ENCODE results near the gene ARHGAP22. TPM values are rescaled to one million over a fixed set of nuclear protein-coding genes. Genes with fewer than 3 reads are reported as not detected.

Gene ARHGAP22
- total RNA-seq, 1 experiment from 2014 or later, result 9.9 TPM

DNA sequence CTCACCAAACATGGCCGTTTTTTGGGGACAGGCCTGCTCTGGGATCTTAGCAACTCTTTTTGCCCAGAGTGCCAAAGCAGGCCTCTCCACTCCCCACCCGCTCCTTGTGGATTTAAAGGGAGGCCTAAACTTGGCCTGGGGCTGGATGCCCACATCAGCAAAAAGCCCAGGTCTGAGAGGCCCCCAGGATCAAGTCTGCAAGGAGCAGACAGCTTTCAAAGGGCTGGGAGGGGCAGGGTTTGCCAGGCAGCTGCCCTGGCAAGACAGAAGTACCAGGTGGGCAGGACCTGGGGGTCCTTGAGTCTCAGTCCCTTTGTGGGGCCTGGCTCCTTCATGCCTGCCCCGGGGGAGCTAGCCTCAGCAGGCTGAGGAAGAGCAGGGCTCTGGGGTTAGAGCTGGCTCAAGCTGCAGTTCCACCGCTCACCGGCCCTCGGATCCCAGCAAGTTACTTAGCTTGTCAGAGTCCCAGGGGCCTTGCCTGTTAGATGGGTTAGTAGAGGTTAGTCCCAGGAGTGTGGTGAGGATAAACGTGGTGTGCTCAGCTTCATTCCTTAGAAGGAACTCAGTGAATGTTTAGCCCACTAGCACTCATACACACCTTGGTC is 56.2 kb downstream of the ARHGAP22 start:
- Histone ChIP-seq H3K4me3 (replicated peaks in 1 of 2; ENCODE audit: low read depth in 1 of 2, low read length in 2 of 2) (no peak overlapping the region), H3K4me1 (ENCODE audit: control insufficient read depth in 1 of 2, insufficient read depth in 2 of 2, low read length in 2 of 2) (no peaks in the 10 kb centered on the region), H3K79me2 (ENCODE audit: insufficient read depth, low read length) (no peaks in the 10 kb centered on the region), H2AFZ (ENCODE audit: low read depth, low read length, poor library complexity, severe bottlenecking) (no peak overlapping the region), H3K9ac (ENCODE audit: low read length) (no peak overlapping the region), H4K20me1 (ENCODE audit: insufficient read depth) (no peaks in the 10 kb centered on the region), H3K4me2 (ENCODE audit: low read length) (no peak overlapping the region), H3K9me2 (ENCODE audit: insufficient read depth) (no peaks in the 10 kb centered on the region), H3K27ac (ENCODE audit: low read depth, low read length) (no peak overlapping the region), H3K36me3 (ENCODE audit: control insufficient read depth in 1 of 2, insufficient read depth in 2 of 2, low read length in 2 of 2) (no peaks in the 10 kb centered on the region), H3K9me3 (ENCODE audit: control insufficient read depth in 1 of 2, insufficient read depth in 1 of 2, low read depth in 1 of 2, low read length in 2 of 2) (no peaks in the 10 kb centered on the region), H3K27me3 (ENCODE audit: insufficient read depth, low read length) (no peaks in the 10 kb centered on the region)
- BruUV-seq (replicated peaks), result no TSS peak
- intact Hi-C loops (cut with micrococcal nuclease), result no loop called here
- ChIA-PET CTCF (interaction anchor here (1.3 to 6.9 kb wide), 2 partner anchors 107 to 110 kb away, joined by 4 to 86 read pairs; no protein-coding TSS in a partner anchor), POLR2A (no interaction called here), RAD21 (ENCODE audit: low non-redundant PET in 1 of 2, low total read pairs in 2 of 2, uncharacterized antibody in 2 of 2, unreplicated experiment in 2 of 2) (no interaction called here)
- TF ChIP-seq, protein P1, sequence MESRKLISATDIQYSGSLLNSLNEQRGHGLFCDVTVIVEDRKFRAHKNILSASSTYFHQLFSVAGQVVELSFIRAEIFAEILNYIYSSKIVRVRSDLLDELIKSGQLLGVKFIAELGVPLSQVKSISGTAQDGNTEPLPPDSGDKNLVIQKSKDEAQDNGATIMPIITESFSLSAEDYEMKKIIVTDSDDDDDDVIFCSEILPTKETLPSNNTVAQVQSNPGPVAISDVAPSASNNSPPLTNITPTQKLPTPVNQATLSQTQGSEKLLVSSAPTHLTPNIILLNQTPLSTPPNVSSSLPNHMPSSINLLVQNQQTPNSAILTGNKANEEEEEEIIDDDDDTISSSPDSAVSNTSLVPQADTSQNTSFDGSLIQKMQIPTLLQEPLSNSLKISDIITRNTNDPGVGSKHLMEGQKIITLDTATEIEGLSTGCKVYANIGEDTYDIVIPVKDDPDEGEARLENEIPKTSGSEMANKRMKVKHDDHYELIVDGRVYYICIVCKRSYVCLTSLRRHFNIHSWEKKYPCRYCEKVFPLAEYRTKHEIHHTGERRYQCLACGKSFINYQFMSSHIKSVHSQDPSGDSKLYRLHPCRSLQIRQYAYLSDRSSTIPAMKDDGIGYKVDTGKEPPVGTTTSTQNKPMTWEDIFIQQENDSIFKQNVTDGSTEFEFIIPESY (IDR thresholded peaks at IDR 0.05; ENCODE audit: extremely low read depth, insufficient replicate concordance, low read length), result no peak
- TF ChIP-seq POLR2A (IDR thresholded peaks at IDR 0.05; ENCODE audit: borderline replicate concordance, extremely low read depth, insufficient read depth, insufficient read length) (no peak), JUND (IDR thresholded peaks at IDR 0.05) (no peak), ELF1 (IDR thresholded peaks at IDR 0.05; ENCODE audit: borderline replicate concordance, low read depth) (no peak), YY1 (IDR thresholded peaks at IDR 0.05; ENCODE audit: extremely low read depth, insufficient replicate concordance, low read depth, low read length) (no peak), EZH2phosphoT487 (IDR thresholded peaks at IDR 0.05; ENCODE audit: borderline replicate concordance) (no peak), CBX3 (IDR thresholded peaks at IDR 0.05; ENCODE audit: low read depth) (no peak), ZFX (IDR thresholded peaks at IDR 0.05) (no peak), CEBPB (IDR thresholded peaks at IDR 0.05; ENCODE audit: low read depth) (no peak), ZNF274 (IDR thresholded peaks at IDR 0.05; ENCODE audit: low read depth, low read length) (no peak), FOSL1 (IDR thresholded peaks at IDR 0.05; ENCODE audit: low read depth) (no peak)
- TF ChIP-seq, protein P2, sequence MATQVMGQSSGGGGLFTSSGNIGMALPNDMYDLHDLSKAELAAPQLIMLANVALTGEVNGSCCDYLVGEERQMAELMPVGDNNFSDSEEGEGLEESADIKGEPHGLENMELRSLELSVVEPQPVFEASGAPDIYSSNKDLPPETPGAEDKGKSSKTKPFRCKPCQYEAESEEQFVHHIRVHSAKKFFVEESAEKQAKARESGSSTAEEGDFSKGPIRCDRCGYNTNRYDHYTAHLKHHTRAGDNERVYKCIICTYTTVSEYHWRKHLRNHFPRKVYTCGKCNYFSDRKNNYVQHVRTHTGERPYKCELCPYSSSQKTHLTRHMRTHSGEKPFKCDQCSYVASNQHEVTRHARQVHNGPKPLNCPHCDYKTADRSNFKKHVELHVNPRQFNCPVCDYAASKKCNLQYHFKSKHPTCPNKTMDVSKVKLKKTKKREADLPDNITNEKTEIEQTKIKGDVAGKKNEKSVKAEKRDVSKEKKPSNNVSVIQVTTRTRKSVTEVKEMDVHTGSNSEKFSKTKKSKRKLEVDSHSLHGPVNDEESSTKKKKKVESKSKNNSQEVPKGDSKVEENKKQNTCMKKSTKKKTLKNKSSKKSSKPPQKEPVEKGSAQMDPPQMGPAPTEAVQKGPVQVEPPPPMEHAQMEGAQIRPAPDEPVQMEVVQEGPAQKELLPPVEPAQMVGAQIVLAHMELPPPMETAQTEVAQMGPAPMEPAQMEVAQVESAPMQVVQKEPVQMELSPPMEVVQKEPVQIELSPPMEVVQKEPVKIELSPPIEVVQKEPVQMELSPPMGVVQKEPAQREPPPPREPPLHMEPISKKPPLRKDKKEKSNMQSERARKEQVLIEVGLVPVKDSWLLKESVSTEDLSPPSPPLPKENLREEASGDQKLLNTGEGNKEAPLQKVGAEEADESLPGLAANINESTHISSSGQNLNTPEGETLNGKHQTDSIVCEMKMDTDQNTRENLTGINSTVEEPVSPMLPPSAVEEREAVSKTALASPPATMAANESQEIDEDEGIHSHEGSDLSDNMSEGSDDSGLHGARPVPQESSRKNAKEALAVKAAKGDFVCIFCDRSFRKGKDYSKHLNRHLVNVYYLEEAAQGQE (IDR thresholded peaks at IDR 0.05; ENCODE audit: low read depth), result no peak
- ATAC-seq (no peak), DNase-seq (ENCODE audit: low read depth, low spot score) (no peak)

All from HCT116 (cell line).